ENCODE results near the gene ZFAND3.
"Not testable (repeated sequence)": the region's sequence is repeated elsewhere in the genome, so short reads cannot be mapped to it uniquely, and the experiment has no call there.

ZFAND3 gene

DNA sequence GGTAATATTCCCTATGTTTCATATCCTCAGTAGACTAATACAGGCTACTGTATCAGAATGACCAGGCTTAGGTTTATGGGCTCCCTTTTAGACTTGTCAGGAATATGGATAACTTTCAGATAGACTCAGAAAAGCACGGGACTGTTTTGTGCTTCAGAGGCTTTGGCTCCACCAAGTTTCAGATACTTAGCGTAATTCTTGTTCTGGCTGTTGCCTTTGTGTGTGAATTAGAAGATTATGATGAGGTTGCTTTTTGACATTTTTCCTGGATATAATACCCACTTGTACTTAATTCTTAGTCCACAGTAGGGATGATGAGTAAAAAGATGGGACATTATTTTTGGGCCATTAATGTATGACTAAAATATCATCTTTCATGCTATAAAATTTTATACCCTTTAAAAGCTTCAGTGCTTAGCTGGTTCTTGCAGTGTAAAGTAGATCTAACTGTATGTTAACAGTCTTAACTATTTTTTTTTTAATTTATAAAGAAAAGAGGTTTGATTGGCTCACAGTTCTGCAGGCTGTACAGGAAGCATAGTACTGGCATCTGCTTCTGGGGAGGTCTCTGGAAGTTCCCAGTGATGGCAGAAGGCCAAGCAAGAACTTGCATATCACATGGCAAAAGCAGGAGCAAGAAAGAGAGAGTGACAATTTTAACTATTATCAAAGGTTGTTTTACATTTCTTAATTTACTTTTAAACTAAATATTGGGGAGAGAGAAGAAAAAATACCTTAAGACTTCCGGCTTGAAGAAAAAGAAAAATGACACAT is 120.7 kb downstream of the ZFAND3 start:
- no peak for DNase-seq

- DNase-seq, result no peak
These were observed 122.3 kb downstream of the ZFAND3 start for GRCh38 chr6:37941871-37942270.

DNA sequence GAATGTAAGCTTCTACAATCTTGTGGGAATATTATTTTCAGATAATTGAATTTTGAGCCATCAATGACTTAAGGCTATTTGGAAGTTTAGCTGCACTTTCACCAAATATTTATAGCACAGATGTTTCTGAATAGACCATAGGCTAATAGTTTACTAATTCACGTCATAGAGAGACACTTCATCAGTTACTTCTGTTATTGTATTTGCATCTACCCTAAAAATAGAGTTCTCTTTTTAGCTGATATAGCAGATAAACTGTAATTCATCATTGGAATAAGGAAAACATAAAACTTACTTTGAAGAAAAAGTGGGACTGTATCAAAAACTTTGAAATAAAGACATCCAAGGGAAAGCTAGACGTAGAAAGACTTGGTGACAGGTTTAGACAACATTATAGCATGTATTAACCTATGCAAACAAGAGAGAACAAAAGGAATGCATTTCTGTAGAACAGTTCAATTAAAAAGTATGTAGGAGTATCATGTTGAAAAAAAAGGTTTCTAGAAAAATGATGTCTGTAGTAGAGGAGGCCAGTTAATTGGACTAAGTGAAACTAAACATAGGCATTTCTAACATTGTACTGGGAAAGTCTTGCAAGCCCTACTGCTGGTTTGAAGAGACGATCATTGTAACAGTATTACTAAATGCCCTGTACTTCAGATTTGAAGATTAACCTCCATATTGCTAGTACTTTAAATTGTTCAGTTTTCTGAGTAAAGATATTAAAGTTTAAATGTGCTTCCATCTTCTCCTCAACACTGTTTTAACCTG is 123.3 kb downstream of the ZFAND3 start:
- DNase-seq, result no peak

GRCh38 chr6:37943436-37944058 is 124.0 kb downstream of the ZFAND3 start:
- no peak for DNase-seq

GRCh38 chr6:37946057-37946456 is 126.5 kb downstream of the ZFAND3 start:
- DNase-seq, result peak; percentile 32 to 66

DNA sequence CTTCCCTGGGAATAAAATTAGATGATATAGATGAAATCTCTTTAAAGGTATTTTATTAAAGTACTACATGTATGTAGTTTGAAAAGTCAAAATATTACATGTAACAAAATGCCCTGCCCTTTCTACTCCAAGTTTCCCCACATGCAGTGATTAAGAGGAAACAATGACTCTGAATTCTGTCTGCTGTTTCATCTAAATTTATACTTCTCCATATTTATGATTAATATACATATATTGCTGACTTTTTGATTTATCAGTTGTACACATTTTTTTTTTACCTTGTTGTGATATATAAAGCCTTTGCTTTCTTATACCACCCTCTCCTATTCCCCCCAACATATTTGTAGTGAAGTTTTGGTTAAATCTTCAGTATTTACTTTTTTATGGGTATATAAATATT is 127.9 kb downstream of the ZFAND3 start:
- no peak for DNase-seq

DNA sequence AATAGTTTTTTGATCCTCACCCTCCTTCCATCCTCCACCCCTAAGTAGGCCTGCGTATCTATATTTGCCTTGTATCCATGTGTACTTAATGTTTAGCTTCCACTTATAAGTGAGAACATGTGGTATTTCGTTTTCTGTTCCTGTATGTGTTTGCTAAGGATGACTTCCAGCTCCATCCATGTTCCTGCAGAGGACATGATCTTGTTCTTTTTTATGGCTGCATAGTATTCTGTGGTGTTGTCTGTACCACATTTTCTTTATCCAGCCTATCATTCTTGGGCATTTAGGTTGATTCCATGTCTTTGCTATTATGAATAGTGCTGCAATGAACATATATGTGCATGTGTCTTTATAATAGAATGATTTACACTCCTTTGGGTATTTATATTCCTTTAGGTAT is 129.1 kb downstream of the ZFAND3 start:
- DNase-seq, result not testable (repeated sequence)

DNA sequence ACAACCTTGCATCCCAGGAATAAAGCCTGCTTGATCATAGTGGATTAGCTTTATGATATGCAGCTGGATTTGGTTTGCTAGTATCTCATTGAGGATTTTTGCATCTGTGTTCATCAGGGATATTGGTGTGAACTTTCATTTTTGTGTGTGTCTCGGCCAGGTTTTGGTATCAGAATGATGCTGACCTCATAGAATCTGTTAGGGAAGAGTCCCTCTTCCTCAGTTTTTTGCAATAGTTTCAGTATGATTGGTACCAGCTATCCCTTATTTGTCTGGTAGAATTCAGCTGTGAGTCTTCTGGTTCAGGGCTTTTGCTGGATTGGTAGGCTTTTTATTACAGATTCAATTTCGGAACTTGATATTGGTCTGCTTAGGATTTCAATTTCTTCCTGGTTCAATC is 132.5 kb downstream of the ZFAND3 start:
- DNase-seq, result no peak

DNA sequence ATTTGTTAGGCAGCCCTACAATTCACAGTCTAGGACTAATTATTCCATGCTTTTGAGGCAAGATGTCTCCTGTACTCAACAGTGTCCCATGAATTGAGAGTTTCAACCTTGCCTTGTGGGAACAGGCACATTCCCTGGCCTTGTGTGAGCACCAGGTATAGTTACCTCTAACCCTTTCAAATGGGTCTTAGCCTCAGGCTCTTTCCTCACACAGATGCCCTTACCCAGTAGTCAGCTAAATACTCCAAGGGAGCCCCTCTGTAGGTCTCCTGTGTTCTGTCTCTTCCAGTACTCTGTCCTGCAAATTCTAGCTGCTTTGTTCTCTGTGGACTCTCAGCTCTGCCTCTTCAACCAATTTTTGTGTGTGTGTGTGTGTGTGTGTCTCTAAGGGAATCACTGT is 135.3 kb downstream of the ZFAND3 start:
- DNase-seq, result no peak

GRCh38 chr6:37956711-37957275 is 137.3 kb downstream of the ZFAND3 start:
- no peak for DNase-seq

DNA sequence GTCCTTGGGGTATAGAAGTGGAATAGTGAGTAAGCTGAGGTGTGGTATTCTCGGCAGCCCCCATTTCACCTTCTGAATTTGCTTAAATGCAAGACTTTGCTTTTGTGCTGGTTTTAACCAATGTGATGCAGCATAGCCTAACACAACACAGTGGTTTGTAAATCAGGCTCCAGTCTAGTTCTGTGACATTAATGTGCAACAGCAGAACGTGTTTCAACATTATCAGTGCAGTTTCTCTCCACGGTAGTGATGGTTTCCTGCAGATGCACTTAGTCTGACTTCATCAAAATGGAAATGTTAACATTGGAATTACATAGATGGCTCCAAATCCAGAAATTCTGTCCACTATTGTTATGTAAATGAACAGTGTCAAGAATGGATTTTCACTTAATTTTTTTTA is 139.5 kb downstream of the ZFAND3 start:
- DNase-seq, result no peak

- DNase-seq, result no peak
These were observed 140.8 kb downstream of the ZFAND3 start for GRCh38 chr6:37960139-37960935.

- not testable (repeated sequence) for DNase-seq
These were observed 143.1 kb downstream of the ZFAND3 start for GRCh38 chr6:37962481-37963080.

DNA sequence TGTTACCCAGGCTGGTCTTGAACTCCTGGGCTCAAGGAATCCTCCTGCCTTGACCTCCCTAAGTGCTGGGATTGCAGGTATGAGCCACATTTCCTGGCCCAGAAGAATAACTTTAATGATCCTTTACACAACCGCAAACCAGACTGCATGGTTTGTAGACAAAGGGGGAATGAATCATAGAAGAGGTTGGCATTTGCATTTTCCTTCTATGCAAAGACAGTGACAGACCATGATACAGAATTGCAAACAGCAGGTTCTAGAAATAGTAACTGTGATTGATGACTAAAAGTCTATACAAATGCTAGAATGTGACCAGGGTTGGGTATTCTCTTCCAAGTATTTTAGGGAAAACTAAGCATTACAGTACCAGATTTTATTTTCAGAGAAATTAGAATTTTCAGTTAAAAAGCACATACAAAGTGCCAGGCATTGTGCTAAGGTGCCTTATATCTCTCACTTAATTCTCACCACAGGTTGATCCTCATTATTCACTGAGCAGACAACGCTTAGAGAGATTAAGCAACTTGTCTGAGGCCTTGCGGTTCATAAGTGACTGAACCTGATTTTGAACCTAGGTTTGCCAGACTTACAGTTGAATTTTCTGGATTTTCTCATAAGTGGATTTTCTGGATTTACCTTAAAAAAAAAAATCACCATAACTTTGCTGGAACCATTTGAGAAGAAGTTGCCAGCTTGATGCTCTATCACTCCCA is 146.6 kb downstream of the ZFAND3 start:
- DNase-seq, result no peak

DNA sequence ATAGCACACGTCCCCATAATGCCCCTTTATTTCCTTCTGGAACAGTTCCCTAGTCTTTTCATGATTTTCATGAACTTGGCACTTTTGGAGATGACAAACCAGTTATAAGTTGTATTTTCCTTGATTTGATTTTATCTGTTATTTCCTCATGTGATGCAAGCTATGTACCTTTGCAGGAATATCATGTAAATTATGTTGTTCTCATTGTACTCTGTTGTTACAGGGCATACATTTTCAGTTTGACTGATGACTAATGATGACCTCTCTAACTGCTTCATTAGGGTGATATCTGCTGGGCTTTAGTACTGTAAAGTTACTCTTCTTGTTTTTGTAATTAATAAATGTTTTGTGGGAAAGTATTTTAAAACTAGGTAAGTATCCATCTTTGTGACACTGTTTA is 147.3 kb downstream of the ZFAND3 start:
- DNase-seq, result no peak

DNA sequence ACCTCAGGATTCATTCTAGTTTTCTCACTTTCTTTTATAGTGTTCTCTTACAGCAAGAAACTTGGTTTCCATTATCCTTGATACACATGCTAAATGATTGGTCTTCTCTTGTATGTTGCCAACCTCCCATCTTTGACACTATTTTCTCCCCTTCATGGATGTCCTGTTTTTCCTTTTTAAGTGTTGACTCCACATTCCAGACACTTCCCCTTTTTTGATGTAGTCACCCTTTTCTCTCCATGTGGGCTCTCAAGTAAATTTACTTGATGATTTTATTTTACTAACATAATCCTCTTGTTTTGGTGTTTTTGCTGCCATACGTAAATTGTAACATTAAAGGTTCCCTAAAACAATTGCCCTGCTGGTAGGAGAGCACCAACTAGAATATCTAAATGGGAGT is 148.1 kb downstream of the ZFAND3 start:
- DNase-seq, result no peak

DNA sequence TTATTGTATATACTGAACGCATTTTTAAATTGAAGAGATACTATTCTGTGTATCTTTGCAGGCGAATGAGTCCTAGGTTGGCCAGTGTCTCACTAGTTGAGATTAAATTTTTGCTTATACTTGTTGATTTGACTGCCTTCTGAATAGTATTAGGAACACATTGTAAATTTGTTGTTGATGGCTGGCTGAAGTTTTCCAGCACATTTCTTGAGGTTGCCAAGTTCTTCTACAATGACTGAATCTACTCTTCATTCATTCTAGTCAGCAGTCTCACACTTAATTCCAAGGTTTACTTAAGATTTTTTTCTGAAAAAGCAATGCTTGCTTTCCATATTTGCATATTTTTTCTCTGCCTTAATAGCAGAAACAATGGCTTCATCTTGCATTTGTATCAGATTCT is 151.7 kb downstream of the ZFAND3 start:
- DNase-seq, result no peak

GRCh38 chr6:37971711-37972390 is 152.3 kb downstream of the ZFAND3 start:
- no peak for DNase-seq

DNA sequence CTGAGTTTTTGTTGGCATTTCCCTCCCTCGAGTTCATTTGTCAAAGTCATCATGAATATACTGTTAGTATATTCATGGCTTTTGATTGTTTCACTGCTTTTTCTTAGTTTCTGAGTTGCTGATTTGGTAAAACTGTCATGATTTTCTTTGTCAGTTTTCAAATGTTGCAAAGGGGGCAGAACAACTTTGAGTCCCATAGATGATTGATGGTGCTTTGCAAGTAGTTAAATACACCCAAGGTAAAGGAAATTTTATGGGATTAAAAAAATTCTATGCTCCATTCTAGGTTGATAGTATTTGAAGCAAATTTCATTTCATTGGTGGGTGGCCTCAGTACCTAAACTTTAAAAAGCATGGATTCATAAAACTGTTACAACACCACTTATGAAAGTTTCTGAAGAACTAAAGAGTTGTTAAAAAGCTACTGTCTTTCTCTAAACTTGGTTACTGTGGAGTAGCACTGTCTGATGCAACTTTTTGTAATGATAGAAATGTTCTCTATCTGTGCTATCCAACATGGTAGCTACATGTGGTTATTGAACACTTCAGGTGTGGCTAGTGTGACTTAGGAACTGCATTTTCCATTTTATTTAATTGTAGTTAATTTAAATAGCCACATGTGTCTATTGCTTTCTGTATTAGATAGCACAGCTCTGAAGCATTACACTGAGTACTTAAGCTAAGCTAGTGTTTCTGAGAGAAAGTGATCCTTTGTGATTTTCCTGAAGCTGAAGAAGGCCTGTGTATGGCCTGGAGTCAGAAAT is 153.6 kb downstream of the ZFAND3 start:
- no peak for DNase-seq

GRCh38 chr6:37974381-37974780 is 154.9 kb downstream of the ZFAND3 start:
- no peak for DNase-seq
